ENCODE results near the gene SARDH. TPM values are rescaled to one million over a fixed set of nuclear protein-coding genes. Genes with fewer than 3 reads are reported as not detected.

Gene SARDH
- total RNA-seq, 4 donors from 2014 or later = 2.9 to 16.4 (median 5.9) TPM

DNA sequence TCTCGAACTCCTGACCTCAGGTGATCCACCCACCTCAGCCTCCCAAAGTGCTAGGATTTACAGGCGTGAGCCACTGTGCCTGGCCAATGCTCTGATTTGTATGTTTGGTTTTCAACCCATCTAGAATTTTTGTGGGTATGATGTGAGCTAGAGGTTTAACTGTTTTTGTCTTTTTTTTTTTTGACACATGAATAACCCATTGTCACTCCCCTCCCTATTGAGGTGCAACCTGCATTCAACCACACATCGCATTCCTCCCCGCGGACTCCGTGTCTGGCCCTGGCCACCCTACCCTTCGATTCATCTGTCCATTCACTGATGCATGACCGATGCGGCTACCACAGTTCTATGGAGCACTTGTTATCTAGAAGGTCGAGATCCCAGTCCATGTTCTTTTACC lies 119.4 kb downstream of the SARDH start:
- Histone ChIP-seq H3K27me3 (peaks cover 0 to 72% of the 10 kb centered on the region in 2 donors), H3K36me3 (no peaks in the 10 kb centered on the region), H3K4me3 (no peak overlapping the region), H3K4me1 (peaks cover 0 to 5% (median 2%) of the 10 kb centered on the region in 4 donors), H3K27ac (no peak overlapping the region), H3K9me3 (no peaks in the 10 kb centered on the region)
- no peak for DNase-seq (ENCODE audit: low spot score in 2 of 2)
- WGBS, 2 donors = 84 to 92% methylated on average over 10 of the region's 10 CpGs
- TF ChIP-seq, protein P1, sequence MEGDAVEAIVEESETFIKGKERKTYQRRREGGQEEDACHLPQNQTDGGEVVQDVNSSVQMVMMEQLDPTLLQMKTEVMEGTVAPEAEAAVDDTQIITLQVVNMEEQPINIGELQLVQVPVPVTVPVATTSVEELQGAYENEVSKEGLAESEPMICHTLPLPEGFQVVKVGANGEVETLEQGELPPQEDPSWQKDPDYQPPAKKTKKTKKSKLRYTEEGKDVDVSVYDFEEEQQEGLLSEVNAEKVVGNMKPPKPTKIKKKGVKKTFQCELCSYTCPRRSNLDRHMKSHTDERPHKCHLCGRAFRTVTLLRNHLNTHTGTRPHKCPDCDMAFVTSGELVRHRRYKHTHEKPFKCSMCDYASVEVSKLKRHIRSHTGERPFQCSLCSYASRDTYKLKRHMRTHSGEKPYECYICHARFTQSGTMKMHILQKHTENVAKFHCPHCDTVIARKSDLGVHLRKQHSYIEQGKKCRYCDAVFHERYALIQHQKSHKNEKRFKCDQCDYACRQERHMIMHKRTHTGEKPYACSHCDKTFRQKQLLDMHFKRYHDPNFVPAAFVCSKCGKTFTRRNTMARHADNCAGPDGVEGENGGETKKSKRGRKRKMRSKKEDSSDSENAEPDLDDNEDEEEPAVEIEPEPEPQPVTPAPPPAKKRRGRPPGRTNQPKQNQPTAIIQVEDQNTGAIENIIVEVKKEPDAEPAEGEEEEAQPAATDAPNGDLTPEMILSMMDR (IDR thresholded peaks at IDR 0.05) = no peak
- TF ChIP-seq POLR2A (IDR thresholded peaks at IDR 0.05) (no peak), EP300 (IDR thresholded peaks at IDR 0.05) (no peak)

DNA sequence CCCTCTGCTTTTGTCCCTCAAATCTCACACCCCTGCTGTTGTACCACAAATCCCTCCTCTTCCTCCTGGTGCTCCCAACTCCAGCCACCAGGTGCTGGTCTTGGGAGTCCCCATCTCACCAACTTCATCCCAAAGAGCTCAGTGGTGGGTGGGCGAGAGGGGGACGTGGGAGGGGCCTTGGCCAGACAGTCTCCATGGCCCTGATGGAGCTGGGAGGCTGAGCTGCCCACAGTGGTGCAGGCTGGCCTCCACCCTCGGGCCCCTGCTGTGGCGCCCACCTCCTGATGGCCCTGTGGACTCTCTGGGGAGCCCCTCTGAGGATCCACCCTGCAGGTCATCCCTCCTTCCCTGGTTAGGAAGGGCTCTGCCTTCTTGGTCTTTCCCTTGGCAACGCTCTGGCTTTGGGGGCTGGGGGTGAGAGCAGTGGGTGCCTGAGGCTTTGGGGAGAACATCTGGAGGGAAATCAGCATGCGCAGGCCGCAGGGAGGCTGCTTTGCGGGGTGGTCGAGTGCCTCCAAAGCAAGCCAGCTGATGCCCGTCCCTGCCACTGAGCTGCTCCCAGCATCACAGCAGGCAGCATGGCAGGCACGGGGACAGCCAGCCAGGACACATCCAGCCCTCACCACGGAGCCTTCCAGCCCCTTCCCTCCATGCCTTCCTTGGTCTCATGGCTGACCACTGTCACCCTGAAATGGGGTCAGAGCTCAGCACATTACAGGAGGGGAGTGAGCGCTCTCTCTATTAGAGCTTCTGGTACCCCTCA lies 121.3 kb downstream of the SARDH start:
- WGBS, 2 donors = 80 to 82% methylated on average over 12 to 13 of the region's 13 CpGs
- Histone ChIP-seq H3K9me3 (no peaks in the 10 kb centered on the region), H3K4me1 (peaks cover 0 to 5% (median 2%) of the 10 kb centered on the region in 4 donors), H3K27ac (no peak overlapping the region), H3K4me3 (no peak overlapping the region), H3K27me3 (peaks cover 0 to 65% of the 10 kb centered on the region in 2 donors), H3K36me3 (no peaks in the 10 kb centered on the region)
- DNase-seq (ENCODE audit: low spot score in 2 of 2) = no peak
- no peak for TF ChIP-seq POLR2A (IDR thresholded peaks at IDR 0.05)
- no peak for TF ChIP-seq EP300 (IDR thresholded peaks at IDR 0.05)
- TF ChIP-seq, protein P1 (IDR thresholded peaks at IDR 0.05) = no peak

DNA sequence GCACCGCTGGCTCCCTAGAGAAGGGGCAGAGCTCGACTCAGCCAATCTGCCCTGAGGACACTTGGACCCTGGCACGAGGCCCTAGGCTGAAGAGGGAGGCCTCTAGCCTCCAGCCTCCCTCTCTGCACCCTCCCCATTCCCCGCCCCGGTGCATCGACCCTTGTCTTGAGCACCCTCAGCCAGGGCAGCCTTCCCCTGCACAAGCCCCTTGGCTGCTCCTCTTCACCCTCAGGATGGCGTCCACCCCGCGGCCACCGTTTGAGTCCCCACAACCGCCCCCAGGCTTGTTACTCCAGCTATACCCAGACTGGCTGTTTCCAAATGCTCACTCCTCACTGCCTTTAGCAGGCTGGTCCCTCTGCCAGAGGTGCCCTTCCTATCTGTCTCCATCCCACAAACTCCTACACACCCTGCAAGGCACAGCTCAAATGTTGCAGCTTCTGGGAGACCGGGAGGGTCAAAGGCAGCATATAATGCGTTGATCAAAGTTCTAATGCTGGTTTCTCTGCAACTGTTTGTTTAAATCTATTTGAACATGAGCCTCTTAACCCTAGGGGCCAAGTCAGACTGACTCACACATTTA lies 122.5 kb downstream of the SARDH start:
- no peaks in the 10 kb centered on the region for H3K36me3 ChIP-seq
- peaks cover 0 to 5% (median 2%) of the 10 kb centered on the region in 4 donors for H3K4me1 ChIP-seq
- H3K9me3 ChIP-seq = no peaks in the 10 kb centered on the region
- no peak overlapping the region for H3K4me3 ChIP-seq
- no peak overlapping the region for H3K27ac ChIP-seq
- DNase-seq (ENCODE audit: low spot score in 2 of 2) = no peak
- peaks cover 0 to 71% of the 10 kb centered on the region in 2 donors for H3K27me3 ChIP-seq
- WGBS, 2 donors = 74 to 77% methylated on average over 13 of the region's 13 CpGs
- no peak for TF ChIP-seq POLR2A (IDR thresholded peaks at IDR 0.05)
- no peak for TF ChIP-seq EP300 (IDR thresholded peaks at IDR 0.05)
- TF ChIP-seq, protein P1 (IDR thresholded peaks at IDR 0.05) = no peak

DNA sequence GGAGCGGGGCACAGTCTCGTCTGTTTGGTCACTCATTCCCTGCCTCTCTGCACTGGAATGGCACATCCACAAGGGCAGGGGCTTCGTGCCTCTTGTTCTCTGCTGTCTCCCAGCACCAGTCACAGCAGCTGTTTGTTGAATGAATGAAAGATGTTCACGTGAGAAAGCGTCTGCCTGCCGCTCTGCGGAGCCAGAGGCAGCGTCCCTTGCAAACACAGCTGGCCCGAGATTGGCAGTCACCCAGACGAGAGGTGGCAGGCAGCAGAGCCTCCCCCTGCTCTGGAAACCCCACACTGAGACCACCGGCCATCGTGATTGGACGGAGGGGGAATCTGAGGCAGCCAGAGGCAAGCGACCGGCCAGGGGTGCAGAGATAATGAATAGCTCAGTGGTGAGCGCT lies 123.0 kb downstream of the SARDH start:
- Histone ChIP-seq H3K9me3 (no peaks in the 10 kb centered on the region), H3K27ac (no peak overlapping the region), H3K27me3 (peaks cover 0 to 76% of the 10 kb centered on the region in 2 donors), H3K36me3 (no peaks in the 10 kb centered on the region), H3K4me1 (peaks cover 0 to 3% (median 1%) of the 10 kb centered on the region in 4 donors), H3K4me3 (no peak overlapping the region)
- DNase-seq (ENCODE audit: low spot score in 2 of 2) = no peak
- no peak for TF ChIP-seq POLR2A (IDR thresholded peaks at IDR 0.05)
- TF ChIP-seq, protein P1 (IDR thresholded peaks at IDR 0.05) = no peak
- no peak for TF ChIP-seq EP300 (IDR thresholded peaks at IDR 0.05)
- 30 to 50% methylated on average over 15 to 16 of the region's 16 CpGs for WGBS, 2 donors

DNA sequence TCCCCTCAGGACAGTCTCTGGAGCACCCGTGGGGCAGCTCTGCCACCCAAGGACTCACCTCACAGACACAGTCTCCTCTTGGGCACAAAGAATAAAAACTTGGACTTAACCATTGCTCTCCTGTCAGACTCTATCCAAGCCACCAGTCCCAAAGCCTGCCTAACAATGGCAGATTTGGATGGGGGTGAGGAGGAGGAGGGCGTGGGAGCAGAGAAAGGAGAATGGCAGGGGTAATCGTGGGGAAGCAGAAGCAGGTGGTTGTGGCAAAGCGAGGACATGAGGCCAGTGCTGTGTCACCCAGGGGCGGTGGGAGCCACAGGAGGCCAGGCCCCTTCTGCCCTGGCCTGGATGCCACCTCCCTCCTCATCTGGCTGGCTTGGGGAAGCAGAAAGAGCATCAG lies 123.5 kb downstream of the SARDH start:
- H3K4me1 ChIP-seq = peaks cover 0 to under 1% (median 0%) of the 10 kb centered on the region in 4 donors
- no peak overlapping the region for H3K27ac ChIP-seq
- no peaks in the 10 kb centered on the region for H3K9me3 ChIP-seq
- 52 to 56% methylated on average over 5 of the region's 5 CpGs for WGBS, 2 donors
- peaks cover 0 to 81% of the 10 kb centered on the region in 2 donors for H3K27me3 ChIP-seq
- H3K4me3 ChIP-seq = no peak overlapping the region
- TF ChIP-seq POLR2A (IDR thresholded peaks at IDR 0.05) (no peak), EP300 (IDR thresholded peaks at IDR 0.05) (no peak)
- TF ChIP-seq, protein P1 (IDR thresholded peaks at IDR 0.05) = no peak
- no peak for DNase-seq (ENCODE audit: low spot score in 2 of 2)
- H3K36me3 ChIP-seq = no peaks in the 10 kb centered on the region

Data from tibial nerve (tissue), 4 donors.